ENCODE measurements around the gene MRPL22. TPM values are rescaled to one million over a fixed set of nuclear protein-coding genes. Genes with fewer than 3 reads are reported as not detected.

The MRPL22 gene
- total and polyA plus RNA-seq, 2 of the 13 experiments (the other 11 are each of a cell fraction or from before 2014, with no cell fraction given) = 66.8 to 84.8 TPM

- TF ChIP-seq ZNF180 (CRISPR knock-in tag; IDR thresholded peaks at IDR 0.05; ENCODE audit: borderline replicate concordance, low read depth) = no peak
- 0 out of 2 replicates have a peak, but pooled peaks have one; percentile 32 for TF ChIP-seq AHR (CRISPR knock-in tag; IDR thresholded peaks at IDR 0.05)
- TF ChIP-seq POLR2AphosphoS2 (IDR thresholded peaks at IDR 0.05; ENCODE audit: low read depth, low read length) = no peak
- peak; percentile 50; the same call in 1 of the 2 replicates for TF ChIP-seq KLF15 (CRISPR knock-in tag; IDR thresholded peaks at IDR 0.05; ENCODE audit: borderline replicate concordance)
- TF ChIP-seq RERE (CRISPR knock-in tag; IDR thresholded peaks at IDR 0.05; ENCODE audit: low read depth) = 0 out of 2 replicates have a peak, but pooled peaks have one; percentile 39
- TF ChIP-seq NFE2 (CRISPR knock-in tag; IDR thresholded peaks at IDR 0.05) = no peak
- no peak for TF ChIP-seq MAFG (CRISPR knock-in tag; IDR thresholded peaks at IDR 0.05)
- no peak for TF ChIP-seq ZNF597 (CRISPR knock-in tag; IDR thresholded peaks at IDR 0.05)
- peak; percentile 93 for TF ChIP-seq GATAD1 (CRISPR knock-in tag; IDR thresholded peaks at IDR 0.05)
- peak; percentile 96 for TF ChIP-seq KMT2B (CRISPR knock-in tag; IDR thresholded peaks at IDR 0.05)
- no peak for TF ChIP-seq ZNF724P (CRISPR knock-in tag; IDR thresholded peaks at IDR 0.05; ENCODE audit: borderline replicate concordance)
- TF ChIP-seq ZNF589 (CRISPR knock-in tag; conservative IDR thresholded peaks at IDR 0.05) = no peak; the same call in 1 of the 2 replicates
- TF ChIP-seq MYNN (CRISPR knock-in tag; IDR thresholded peaks at IDR 0.05; ENCODE audit: low read depth) = no peak
- 0 out of 2 replicates have a peak, but pooled peaks have one; percentile 40 for TF ChIP-seq HOXA5 (CRISPR knock-in tag; IDR thresholded peaks at IDR 0.05)
- TF ChIP-seq HOXD1 (CRISPR knock-in tag; IDR thresholded peaks at IDR 0.05) = 0 out of 2 replicates have a peak, but pooled peaks have one; percentile 46
- no peak for TF ChIP-seq SKIL (CRISPR knock-in tag; IDR thresholded peaks at IDR 0.05; ENCODE audit: borderline replicate concordance)
- TF ChIP-seq IKZF4 (CRISPR knock-in tag; IDR thresholded peaks at IDR 0.05; ENCODE audit: borderline replicate concordance, low read depth, not compliant biosample characterization) = peak; percentile 85
- peak; percentile 87; the same call in 1 of the 2 replicates for TF ChIP-seq ZNF230 (CRISPR knock-in tag; IDR thresholded peaks at IDR 0.05)
- TF ChIP-seq NFE2L2 (IDR thresholded peaks at IDR 0.05; ENCODE audit: low read length) = no peak
- TF ChIP-seq MED1 (CRISPR knock-in tag; IDR thresholded peaks at IDR 0.05) = peak; percentile 60
- no peak for TF ChIP-seq CCAR2 (optimal IDR thresholded peaks at IDR 0.05; ENCODE audit: low read depth, low read length)
Observed at GRCh38 chr5:154937718-154938466, 3.0 kb upstream of the MRPL22 start, which contains the start of gene GEMIN5 (continued).
